Measurements from ENCODE around the gene MID1.

MID1 gene

DNA sequence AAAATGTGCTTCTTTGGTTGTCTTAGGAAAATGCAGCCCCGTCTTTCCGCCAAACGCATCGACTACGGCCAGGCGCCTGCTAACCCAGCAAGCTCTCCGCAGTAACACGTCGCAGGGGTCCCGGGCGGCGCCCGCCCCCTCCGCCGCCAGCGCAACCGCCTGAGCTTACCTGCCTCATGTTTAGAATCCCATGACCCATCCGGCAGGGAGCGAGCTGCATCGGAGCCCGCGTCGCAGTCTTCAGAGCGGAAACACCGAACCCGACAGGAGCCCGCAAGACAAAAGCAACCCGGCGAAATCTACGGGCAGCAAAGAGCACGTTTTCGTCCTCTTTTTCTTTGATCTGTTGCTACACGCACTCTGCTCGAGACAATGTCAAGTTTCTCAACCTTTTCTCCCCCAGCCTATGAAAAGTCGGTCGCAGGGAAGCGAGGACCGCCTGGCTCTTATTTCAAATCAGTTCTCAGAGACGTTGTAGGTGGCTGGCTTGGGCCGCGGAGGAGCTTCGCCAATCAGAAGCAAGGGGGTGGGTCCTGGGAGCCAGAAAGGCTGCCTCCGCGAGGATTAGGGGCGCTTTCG lies at the start of gene MID1:
TSS of gene MID1 (minus strand) at position 465 of the 579 bp plus-strand sequence. CDS start 53,038 bp downstream, outside the sequence.
- DNase-seq = peak; percentile 22

DNA sequence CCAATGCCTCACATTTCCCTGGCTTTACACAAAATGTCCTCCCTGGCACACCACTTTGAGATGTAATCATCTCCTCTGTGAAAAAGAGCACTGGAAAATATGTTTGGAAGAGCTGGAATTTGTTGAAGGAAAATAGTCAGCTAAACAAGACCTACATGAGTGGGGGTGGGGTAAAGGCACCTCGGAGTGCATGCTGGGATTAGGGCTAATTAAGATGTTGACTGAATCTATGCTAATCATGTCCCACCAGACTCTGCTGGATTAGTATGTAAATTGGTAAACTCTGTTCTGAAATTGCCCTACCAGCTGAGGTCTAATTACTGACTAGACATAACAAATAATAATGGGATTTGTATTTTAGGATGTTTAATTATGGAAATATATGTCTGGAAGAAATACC lies 46.8 kb upstream of the MID1 start:
- DNase-seq = no peak

DNA sequence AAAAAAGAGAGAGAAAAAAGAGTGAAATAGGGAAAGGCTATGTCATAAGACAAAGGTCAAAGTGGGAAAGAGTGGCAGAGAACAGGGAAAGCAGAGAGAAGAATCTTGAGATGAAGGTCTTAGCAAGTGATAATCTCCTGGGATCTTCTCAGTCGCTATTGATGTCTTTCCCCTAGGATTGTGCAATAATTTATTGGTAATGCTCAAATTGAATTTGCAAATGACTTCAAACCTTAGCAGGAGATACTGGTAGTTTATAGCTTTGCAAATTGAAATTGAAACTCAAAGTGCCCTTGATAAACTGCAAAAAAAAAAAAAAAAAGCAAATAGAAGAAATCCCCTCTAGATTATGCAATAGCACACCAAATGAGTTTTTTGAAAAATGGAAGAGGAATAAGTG lies 45.7 kb upstream of the MID1 start:
- no peak for DNase-seq

DNA sequence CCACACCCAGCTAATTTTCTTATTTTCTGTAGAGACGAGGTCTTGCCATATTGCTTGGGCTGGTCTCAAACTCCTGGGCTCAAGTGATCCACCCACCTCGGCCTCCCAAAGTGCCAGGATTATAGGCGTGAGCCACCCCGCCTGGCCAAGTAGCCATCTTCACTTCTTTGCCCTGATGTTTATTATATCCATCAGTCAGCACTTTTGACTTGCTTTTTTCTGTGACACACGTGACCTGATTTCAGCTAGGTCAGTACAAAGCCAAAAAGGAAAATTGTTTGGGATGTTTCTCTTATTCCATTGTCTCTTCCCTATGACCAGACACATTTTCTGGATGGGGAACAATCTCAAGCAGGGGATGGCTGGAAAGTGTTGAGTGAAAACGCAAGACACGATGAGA lies 45.3 kb upstream of the MID1 start:
- DNase-seq = no peak

DNA sequence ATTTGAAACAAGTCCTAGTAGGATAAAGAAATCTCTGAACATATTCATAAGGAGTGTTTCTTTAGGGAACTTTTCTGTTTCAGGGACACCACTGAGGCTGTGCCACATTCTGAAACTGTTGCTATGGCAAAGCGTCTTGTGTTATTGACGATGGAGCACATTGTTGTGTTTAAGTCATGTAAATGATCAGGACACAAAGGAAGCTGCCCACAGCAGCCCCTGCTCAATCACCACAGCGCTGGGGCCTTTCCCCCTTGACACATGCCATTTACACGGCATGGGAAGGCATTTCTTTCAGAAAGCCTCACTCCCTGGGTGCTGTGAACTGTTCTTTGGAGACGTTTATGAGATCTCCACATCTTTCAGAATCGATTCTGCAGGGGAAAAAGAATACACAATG lies 39.8 kb upstream of the MID1 start:
- no peak for DNase-seq

GRCh38 chrX:10656214-10656613 lies 35.8 kb upstream of the MID1 start:
- no peak for DNase-seq

DNA sequence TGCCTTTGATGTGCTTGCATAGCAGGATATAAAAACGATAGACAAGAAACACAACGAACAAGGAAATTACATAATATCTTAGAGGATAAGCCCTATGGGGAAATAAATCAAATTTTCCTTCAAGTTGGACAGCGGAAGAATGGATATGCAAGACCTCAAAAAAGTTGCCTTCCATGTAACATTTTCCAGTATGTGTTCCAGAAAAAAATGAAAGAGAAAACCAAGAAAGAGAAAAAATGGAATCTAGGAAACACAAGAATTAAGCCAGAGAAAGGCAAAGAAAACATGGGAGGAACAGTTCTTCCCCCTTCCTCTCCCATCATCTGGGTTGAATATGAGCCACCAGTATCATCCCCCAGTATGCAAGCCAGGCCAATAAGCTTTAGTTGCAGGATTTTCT lies 34.6 kb upstream of the MID1 start:
- DNase-seq = no peak

DNA sequence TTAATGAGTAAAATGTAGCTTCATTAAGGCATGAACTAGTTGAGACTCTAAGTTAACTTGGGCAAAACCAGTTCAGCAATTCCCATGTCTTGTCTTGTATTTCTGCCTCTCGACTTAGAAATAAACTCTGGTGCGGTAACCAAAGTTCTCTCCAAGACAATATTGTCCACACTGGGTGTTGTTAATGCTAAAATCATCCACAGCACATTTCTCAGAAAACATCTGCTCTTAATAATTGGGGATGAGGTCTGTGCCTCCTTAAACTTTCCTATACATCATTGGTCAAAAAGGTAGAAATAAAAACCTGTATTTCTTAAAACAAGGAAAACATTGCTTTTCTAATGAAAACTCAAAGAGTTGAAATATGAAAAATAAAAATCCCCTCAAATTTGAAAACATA lies 32.9 kb upstream of the MID1 start:
- no peak for DNase-seq

DNA sequence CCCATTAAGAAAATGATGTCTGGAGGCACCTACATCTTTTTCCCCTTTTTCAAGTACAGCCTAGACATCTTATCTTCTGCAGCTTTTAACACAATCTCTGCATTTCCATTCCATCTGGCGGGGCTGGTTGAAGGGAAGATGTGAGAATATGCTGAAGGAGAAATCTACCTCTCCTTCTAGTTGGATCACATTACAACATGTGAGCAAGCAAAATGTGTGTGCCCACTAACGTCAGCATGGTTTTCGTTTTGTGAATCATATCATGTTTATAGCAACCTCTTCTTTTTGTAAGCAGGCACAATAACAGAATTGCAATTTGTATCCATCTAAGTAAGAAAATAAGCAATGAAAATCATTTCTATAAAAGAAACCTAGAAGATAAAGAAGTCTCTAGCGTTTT lies 28.9 kb upstream of the MID1 start:
- DNase-seq = no peak

GRCh38 chrX:10648614-10649013 lies 28.2 kb upstream of the MID1 start:
- DNase-seq = no peak

- no peak for DNase-seq
Measured at GRCh38 chrX:10636851-10637250, 16.5 kb upstream of the MID1 start.

GRCh38 chrX:10636337-10636736 lies 16.0 kb upstream of the MID1 start:
- DNase-seq = no peak

DNA sequence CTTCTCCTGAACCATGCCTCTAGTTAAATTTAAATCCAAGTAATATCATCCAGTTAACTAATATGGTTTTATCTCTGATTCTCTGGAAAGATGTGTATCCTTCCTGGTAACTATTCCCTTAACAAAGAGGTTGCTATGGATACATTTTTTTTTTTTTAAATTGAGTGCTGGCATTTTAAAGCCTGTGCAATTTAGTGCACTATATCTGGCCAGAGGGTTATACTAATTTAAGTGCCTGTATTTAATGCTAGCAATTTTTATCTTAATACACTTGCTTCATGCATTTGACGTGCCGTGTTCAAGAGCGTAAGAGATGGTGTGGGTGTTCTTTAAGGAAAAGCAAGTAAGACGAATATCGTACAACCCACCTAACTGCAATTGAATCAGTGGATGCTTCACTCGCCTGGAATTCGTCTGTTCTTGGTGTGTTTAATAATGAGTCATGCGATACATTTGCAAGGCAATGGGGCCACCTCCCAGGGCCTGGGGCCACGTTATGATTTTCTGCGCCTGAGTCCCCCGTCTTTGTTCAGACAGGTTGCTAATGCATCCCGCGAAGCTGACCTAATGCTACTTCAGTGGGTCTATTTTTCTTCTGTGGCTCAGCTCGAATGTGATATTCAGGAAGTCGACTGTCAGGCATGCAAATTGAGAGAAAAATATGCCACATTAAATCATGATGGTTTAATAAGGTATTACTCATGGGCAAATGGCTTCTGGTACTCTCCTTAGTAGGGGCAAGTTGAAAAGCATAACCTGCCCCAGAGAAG lies 14.2 kb upstream of the MID1 start:
- no peak for DNase-seq

DNA sequence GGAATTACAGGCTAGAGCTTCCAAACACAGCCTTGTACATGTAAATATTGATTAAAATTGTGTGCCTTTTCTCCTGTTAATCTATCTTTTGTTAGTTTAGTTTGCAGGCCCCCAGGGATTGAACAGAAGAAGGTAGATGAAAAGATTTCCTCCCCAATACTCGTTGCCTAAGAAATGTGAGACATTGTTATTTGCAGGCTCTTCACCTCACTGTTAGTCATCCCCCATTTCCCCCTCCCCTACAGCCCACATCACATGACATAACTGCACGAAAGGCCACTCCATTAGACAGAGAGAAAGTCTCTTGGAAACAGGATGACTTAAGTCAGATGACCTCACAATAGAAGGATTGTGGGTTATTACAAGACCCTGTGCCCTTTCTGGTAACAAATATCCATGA lies 13.3 kb upstream of the MID1 start:
- DNase-seq = no peak

GRCh38 chrX:10631416-10632145 lies 11.2 kb upstream of the MID1 start:
- no peak for DNase-seq

GRCh38 chrX:10630320-10630719 lies 9.9 kb upstream of the MID1 start:
- no peak for DNase-seq

DNA sequence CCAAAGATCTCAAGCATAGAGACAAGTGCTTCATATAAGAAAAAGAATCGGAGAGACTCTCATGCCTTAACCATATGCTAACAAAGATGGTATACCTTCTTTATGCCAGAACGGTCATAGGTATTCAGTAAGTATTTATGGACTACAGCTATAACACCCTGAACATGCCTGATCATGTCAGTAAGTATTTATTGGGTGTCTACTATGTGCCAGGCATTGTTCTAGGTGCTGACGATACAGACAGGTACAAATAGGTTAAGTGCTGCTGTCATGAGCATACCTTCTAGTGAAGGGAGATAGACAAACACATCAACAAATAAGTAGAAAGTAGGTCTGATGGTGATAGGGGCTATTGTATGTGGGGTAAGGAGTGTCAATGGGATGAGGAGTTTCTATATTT lies 9.5 kb upstream of the MID1 start:
- DNase-seq = no peak

DNA sequence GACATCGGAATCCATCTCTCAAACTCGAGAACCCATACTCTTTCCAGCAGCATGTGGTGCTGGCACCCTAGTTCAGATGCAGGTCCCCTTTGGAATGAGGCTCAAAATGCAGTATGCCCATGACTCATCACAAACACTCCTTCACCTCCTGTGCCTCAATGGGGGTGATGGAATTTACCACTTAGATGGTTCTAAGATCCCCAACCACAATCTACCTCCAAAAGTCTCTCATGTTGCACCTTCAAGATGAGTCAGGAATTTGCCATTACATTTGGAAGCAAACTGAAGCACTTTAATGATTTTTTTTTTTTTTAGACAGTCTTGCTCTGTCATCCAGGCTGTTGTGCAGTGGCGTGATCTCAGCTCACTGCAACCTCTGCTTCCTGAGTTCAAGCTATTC lies 8.5 kb upstream of the MID1 start:
- no peak for DNase-seq

- DNase-seq = no peak
Measured at GRCh38 chrX:10622197-10622596, 1.8 kb upstream of the MID1 start.

GRCh38 chrX:10619425-10620046 lies 849 bp downstream of the MID1 start:
- DNase-seq = no peak

DNA sequence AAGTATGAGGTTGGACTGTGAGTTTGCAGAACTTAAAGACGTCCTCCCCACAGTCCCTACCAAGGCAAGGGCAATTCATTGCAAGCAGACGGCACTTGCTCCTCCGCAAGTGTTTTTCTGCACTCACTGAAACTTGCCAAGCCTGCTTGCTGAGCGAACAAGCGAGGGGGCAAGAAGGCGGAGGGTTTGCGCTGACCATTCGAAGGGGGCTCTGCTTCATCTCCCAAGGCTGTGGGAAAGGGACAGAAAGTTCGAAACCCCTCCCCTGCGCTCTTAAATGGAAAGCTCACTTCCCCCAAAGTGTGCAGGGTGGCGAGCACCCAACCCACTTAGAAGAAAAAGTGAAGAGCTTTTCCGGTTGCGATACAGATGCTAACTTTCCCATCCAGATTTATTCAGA lies 1.4 kb downstream of the MID1 start:
- DNase-seq = no peak

- no peak for DNase-seq
Measured at GRCh38 chrX:10617999-10618351, 2.4 kb downstream of the MID1 start.

- no peak for DNase-seq
Measured at GRCh38 chrX:10617186-10617998, 3.0 kb downstream of the MID1 start.
